ENCODE data around the gene ADGRV1. TPM values are rescaled to one million over a fixed set of nuclear protein-coding genes. Genes with fewer than 3 reads are reported as not detected.
"Not testable (repeated sequence)": the region's sequence is repeated elsewhere in the genome, so short reads cannot be mapped to it uniquely, and the experiment has no call there.

Gene ADGRV1
- total RNA-seq, 4 donors from 2014 or later: 1.9 to 11.3 TPM; not detected in 2

GRCh38 chr5:90809311-90810056 is 250.9 kb downstream of the ADGRV1 start:
- no peak overlapping the region for H3K27ac ChIP-seq
- no peak for TF ChIP-seq POLR2A (IDR thresholded peaks at IDR 0.05)
- no peak for TF ChIP-seq CTCF (IDR thresholded peaks at IDR 0.05)
- H3K4me3 ChIP-seq: no peak overlapping the region
- intact Hi-C loops (cut with DNase I; ENCODE audit: low total_unique reads): no loop called here
- H3K9me3 ChIP-seq: no peaks in the 10 kb centered on the region
- no peaks in the 10 kb centered on the region for H3K27me3 ChIP-seq
- DNase-seq: no peak
- H3K4me1 ChIP-seq: no peaks in the 10 kb centered on the region
- H3K36me3 ChIP-seq: no peaks in the 10 kb centered on the region

- H3K4me3 ChIP-seq: no peak overlapping the region
- no peak for DNase-seq
- intact Hi-C loops (cut with DNase I; ENCODE audit: low total_unique reads): no loop called here
- H3K27me3 ChIP-seq: no peaks in the 10 kb centered on the region
- H3K36me3 ChIP-seq: no peaks in the 10 kb centered on the region
- no peaks in the 10 kb centered on the region for H3K4me1 ChIP-seq
- H3K9me3 ChIP-seq: no peaks in the 10 kb centered on the region
- TF ChIP-seq CTCF (IDR thresholded peaks at IDR 0.05) (no peak), POLR2A (IDR thresholded peaks at IDR 0.05) (no peak)
- H3K27ac ChIP-seq: no peak overlapping the region
Measured at GRCh38 chr5:90810211-90810610, 251.6 kb downstream of the ADGRV1 start.

- no peaks in the 10 kb centered on the region for H3K4me1 ChIP-seq
- DNase-seq: no peak
- no peak for TF ChIP-seq POLR2A (IDR thresholded peaks at IDR 0.05)
- no peak for TF ChIP-seq CTCF (IDR thresholded peaks at IDR 0.05)
- no peaks in the 10 kb centered on the region for H3K36me3 ChIP-seq
- H3K27ac ChIP-seq: no peak overlapping the region
- H3K27me3 ChIP-seq: no peaks in the 10 kb centered on the region
- intact Hi-C loops (cut with DNase I; ENCODE audit: low total_unique reads): no loop called here
- no peak overlapping the region for H3K4me3 ChIP-seq
- H3K9me3 ChIP-seq: no peaks in the 10 kb centered on the region
Measured at GRCh38 chr5:90813392-90813791, 254.8 kb downstream of the ADGRV1 start.

GRCh38 chr5:90822062-90822461 is 263.5 kb downstream of the ADGRV1 start:
- intact Hi-C loops (cut with DNase I; ENCODE audit: low total_unique reads); H3K4me3 ChIP-seq: not testable (repeated sequence)

GRCh38 chr5:90824436-90824835 is 265.8 kb downstream of the ADGRV1 start:
- H3K4me3 ChIP-seq: no peak overlapping the region
- no peaks in the 10 kb centered on the region for H3K27me3 ChIP-seq
- no peaks in the 10 kb centered on the region for H3K4me1 ChIP-seq
- no peak overlapping the region for H3K27ac ChIP-seq
- TF ChIP-seq POLR2A (IDR thresholded peaks at IDR 0.05): no peak
- no peak for TF ChIP-seq CTCF (IDR thresholded peaks at IDR 0.05)
- DNase-seq: no peak
- intact Hi-C loops (cut with DNase I; ENCODE audit: low total_unique reads): no loop called here
- H3K36me3 ChIP-seq: no peaks in the 10 kb centered on the region
- H3K9me3 ChIP-seq: no peaks in the 10 kb centered on the region

More at GRCh38 chr5:90822062-90822461, 263.5 kb downstream of the ADGRV1 start:
- not testable (repeated sequence) for H3K9me3 ChIP-seq, H3K27me3 ChIP-seq, DNase-seq, H3K4me1 ChIP-seq, H3K36me3 ChIP-seq, H3K27ac ChIP-seq
